Right hindlimb (tissue), 1 donor: ENCODE results near the gene GRID1.

Experiments
- DNase-seq: peaks from one replicate; pipeline ENCODE4 v3.0.0-alpha.2; 2018

GRID1 gene

GRCh38 chr10:86226016-86226415 lies 140.6 kb downstream of the GRID1 start:
- no peak for DNase-seq

- peak; percentile 41 for DNase-seq
These were observed 141.4 kb downstream of the GRID1 start for GRCh38 chr10:86225103-86225782.

GRCh38 chr10:86224354-86225102 lies 142.1 kb downstream of the GRID1 start:
- DNase-seq, result no peak

- DNase-seq, result no peak
These were observed 143.3 kb downstream of the GRID1 start for GRCh38 chr10:86223256-86223655.

GRCh38 chr10:86222687-86223086 lies 143.9 kb downstream of the GRID1 start:
- DNase-seq, result no peak

GRCh38 chr10:86222336-86222650 lies 144.3 kb downstream of the GRID1 start:
- DNase-seq, result no peak

GRCh38 chr10:86221442-86222335 lies 144.9 kb downstream of the GRID1 start:
- DNase-seq, result no peak

- DNase-seq, result no peak
These were observed 146.0 kb downstream of the GRID1 start for GRCh38 chr10:86220626-86221025.

GRCh38 chr10:86219271-86219670 lies 147.3 kb downstream of the GRID1 start:
- DNase-seq, result no peak

- DNase-seq, result no peak
These were observed 147.8 kb downstream of the GRID1 start for GRCh38 chr10:86218842-86219241.

GRCh38 chr10:86218160-86218559 lies 148.4 kb downstream of the GRID1 start:
- no peak for DNase-seq

- peak; percentile 38 for DNase-seq
These were observed 149.1 kb downstream of the GRID1 start for GRCh38 chr10:86217371-86218080.

GRCh38 chr10:86216886-86217285 lies 149.7 kb downstream of the GRID1 start:
- DNase-seq, result no peak

- no peak for DNase-seq
These were observed 150.9 kb downstream of the GRID1 start for GRCh38 chr10:86215712-86216111.

GRCh38 chr10:86215046-86215445 lies 151.5 kb downstream of the GRID1 start:
- no peak for DNase-seq

GRCh38 chr10:86213148-86213547 lies 153.4 kb downstream of the GRID1 start:
- no peak for DNase-seq

GRCh38 chr10:86212391-86212700 lies 154.2 kb downstream of the GRID1 start:
- DNase-seq, result no peak

GRCh38 chr10:86211691-86212390 lies 154.8 kb downstream of the GRID1 start:
- DNase-seq, result no peak

GRCh38 chr10:86210416-86210815 lies 156.2 kb downstream of the GRID1 start:
- DNase-seq, result no peak

- no peak for DNase-seq
These were observed 156.9 kb downstream of the GRID1 start for GRCh38 chr10:86209726-86210125.

GRCh38 chr10:86207226-86207625 lies 159.4 kb downstream of the GRID1 start:
- DNase-seq, result no peak

- DNase-seq, result no peak
These were observed 160.4 kb downstream of the GRID1 start for GRCh38 chr10:86206240-86206579.
